Heart left ventricle (tissue), 13 donors: ENCODE measurements around the gene SARS1.

ENCODE experiments used
- POLR2A ChIP-seq, 2 donors: fragments of 450-650 bp; IDR thresholded peaks; one replicate each; pipeline ENCODE4 v1.6.1; 2017; ENCODE audit warnings: antibody characterized with exemption in 2 of 2, mild to moderate bottlenecking in 2 of 2, moderate library complexity in 2 of 2
- TF ChIP-seq, protein P1 (sequence below), 12 donors: fragments of 200-600 bp; sonication (generic) in 4 of 12; IDR thresholded peaks; one replicate each; pipeline versions ENCODE4 v1.5.0 to v1.8.0; 2018 to 2022; ENCODE audit warnings: antibody characterized with exemption in 12 of 12, mild to moderate bottlenecking in 5 of 12
- donor health status: ischemic (EF 13 %, LVEDD 7.1; RV severe dilation, severe dysfunction).
- donor health status: DM: no; HTN: yes; CAD: no.
- donor health status: DM: no; HTN: no; CAD: no.
- donor health status: ischemic (EF 25% LVEDD 6.9; RV normal size, moderate dysfunction).
- donor health status: ischemic (EF 25% LVEDD 5.7; RV mildly dilated, moderate dysfunction).
- donor health status: ischemic (EF 35%, LVEDD 5.7; RV mildly dilated, moderate dysfunction).
- donor health status: nonischemic (EF 11% LVEDD 7.7; RV severe dilation, severe dysfunction).
- donor health status: DM: yes; HTN: yes; CAD: no.
- donor health status: PGD.
- donor health status: ischemic (EF 29% LVEDD 5.4; RV normal size, mild dysfunction).
- donor health status: nonischemic (EF 23%, LVEDD 6.1; RV moderate dilation, normal function).

DNA sequence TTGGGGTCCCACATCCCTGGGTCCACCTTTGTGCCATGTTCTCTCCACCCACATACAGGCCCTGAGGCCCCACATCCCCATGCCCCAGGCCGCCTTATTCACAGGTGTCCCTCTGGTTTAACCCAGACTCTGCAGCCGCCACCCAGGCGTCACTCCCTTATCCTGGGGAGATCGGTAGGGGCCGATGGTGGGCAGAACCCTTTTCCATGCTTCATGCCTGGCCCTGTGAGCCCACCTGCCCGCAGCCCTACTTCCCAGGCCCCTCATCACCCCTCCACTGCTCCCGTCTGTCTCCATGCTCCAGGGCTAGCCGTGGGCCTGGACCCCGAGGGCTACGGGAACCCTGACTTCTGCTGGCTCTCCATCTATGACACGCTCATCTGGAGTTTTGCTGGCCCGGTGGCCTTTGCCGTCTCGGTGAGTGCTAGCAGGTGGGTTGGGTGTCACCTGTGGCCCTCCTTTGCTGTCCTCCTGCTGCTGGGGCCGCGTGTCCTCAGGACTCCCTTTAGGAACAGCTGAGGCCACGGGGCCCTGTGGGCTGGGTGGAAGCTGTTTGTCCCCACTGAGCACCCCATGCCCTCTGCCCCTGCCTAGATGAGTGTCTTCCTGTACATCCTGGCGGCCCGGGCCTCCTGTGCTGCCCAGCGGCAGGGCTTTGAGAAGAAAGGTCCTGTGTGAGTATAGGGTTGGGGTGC lies 57.1 kb downstream of the SARS1 start:
- no peak for TF ChIP-seq POLR2A (IDR thresholded peaks at IDR 0.05)
- TF ChIP-seq, protein P1, sequence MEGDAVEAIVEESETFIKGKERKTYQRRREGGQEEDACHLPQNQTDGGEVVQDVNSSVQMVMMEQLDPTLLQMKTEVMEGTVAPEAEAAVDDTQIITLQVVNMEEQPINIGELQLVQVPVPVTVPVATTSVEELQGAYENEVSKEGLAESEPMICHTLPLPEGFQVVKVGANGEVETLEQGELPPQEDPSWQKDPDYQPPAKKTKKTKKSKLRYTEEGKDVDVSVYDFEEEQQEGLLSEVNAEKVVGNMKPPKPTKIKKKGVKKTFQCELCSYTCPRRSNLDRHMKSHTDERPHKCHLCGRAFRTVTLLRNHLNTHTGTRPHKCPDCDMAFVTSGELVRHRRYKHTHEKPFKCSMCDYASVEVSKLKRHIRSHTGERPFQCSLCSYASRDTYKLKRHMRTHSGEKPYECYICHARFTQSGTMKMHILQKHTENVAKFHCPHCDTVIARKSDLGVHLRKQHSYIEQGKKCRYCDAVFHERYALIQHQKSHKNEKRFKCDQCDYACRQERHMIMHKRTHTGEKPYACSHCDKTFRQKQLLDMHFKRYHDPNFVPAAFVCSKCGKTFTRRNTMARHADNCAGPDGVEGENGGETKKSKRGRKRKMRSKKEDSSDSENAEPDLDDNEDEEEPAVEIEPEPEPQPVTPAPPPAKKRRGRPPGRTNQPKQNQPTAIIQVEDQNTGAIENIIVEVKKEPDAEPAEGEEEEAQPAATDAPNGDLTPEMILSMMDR (IDR thresholded peaks at IDR 0.05) = no peak
